ENCODE data around the gene PTCD1. TPM values are rescaled to one million over a fixed set of nuclear protein-coding genes. Genes with fewer than 3 reads are reported as not detected.

Gene PTCD1
- total RNA-seq, 1 donor from 2014 or later, result 8.4 TPM

DNA sequence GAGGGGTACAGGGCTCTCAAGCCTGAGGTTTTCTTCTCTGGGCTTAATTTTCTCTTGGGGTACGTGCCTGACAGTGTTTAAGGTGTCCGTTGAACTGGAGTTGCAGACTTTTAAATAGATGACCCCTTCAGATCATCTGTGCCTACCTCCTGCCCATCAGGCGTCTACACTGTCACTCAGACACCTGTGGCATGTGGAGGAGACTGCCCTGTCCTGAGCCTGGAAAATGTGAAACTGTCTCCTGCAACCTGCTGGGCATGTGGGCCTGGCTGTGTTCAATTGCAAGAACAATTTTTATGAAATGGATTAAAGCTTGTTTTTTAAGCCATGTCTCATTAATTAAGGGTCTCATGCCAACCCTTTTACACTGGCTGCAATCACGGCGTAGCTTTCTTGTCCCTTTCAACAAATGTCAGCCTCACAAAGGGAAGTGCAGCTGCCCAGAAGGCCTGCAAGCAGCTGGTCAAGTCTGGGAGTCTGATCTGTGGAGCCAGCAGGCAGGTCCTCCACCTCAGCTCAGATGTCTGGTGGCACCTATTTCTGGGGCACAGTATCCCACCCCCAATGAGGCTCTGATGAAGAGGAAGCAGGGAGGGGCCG lies 18.6 kb upstream of the PTCD1 start:
- no peak for ATAC-seq (ENCODE audit: low read depth)
- no peak overlapping the region for H3K4me3 Mint-ChIP-seq
- no peak for DNase-seq
- H3K27ac Mint-ChIP-seq, result no peak overlapping the region
- TF ChIP-seq, protein P1, sequence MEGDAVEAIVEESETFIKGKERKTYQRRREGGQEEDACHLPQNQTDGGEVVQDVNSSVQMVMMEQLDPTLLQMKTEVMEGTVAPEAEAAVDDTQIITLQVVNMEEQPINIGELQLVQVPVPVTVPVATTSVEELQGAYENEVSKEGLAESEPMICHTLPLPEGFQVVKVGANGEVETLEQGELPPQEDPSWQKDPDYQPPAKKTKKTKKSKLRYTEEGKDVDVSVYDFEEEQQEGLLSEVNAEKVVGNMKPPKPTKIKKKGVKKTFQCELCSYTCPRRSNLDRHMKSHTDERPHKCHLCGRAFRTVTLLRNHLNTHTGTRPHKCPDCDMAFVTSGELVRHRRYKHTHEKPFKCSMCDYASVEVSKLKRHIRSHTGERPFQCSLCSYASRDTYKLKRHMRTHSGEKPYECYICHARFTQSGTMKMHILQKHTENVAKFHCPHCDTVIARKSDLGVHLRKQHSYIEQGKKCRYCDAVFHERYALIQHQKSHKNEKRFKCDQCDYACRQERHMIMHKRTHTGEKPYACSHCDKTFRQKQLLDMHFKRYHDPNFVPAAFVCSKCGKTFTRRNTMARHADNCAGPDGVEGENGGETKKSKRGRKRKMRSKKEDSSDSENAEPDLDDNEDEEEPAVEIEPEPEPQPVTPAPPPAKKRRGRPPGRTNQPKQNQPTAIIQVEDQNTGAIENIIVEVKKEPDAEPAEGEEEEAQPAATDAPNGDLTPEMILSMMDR (IDR thresholded peaks at IDR 0.05), result no peak
- H3K4me1 Mint-ChIP-seq, result peaks cover 11% of the 10 kb centered on the region
- no peaks in the 10 kb centered on the region for H3K27me3 Mint-ChIP-seq
- ChIA-PET CTCF (interaction anchor here (0.6 kb wide), 1 partner anchor 598 kb away, joined by 4 read pairs; no protein-coding TSS in a partner anchor), POLR2A (no interaction called here)
- intact Hi-C loops (cut with micrococcal nuclease), result no loop called here
- H3K9me3 Mint-ChIP-seq, result no peaks in the 10 kb centered on the region
- peaks cover 85% of the 10 kb centered on the region for H3K36me3 Mint-ChIP-seq (ENCODE audit: low read depth)

DNA sequence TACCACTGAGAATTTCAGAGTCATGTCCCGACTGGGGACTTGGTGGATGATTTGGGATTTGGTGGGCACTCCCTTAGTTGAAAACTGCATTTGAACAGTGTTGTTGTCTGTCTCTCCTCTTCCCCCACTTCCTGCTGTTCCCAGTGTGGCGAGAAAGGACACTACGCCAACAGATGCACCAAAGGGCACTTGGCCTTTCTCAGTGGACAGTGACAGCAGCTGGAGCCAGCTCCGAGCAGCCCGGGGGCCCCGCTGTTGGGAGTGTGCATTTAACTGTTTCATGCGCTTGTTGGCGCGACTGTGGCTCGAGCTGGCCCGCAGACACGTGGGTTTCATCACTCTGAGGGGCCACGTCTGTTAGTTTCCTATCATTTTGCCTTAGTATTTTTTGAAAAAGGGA lies 17.7 kb upstream of the PTCD1 start:
- intact Hi-C loops (cut with micrococcal nuclease), result no loop called here
- TF ChIP-seq, protein P1 (IDR thresholded peaks at IDR 0.05), result no peak
- no peak overlapping the region for H3K27ac Mint-ChIP-seq
- H3K27me3 Mint-ChIP-seq, result no peaks in the 10 kb centered on the region
- DNase-seq (no peak), ATAC-seq (ENCODE audit: low read depth) (no peak)
- no peaks in the 10 kb centered on the region for H3K9me3 Mint-ChIP-seq
- POLR2A ChIA-PET, result no interaction called here
- CTCF ChIA-PET, result no interaction called here
- H3K4me3 Mint-ChIP-seq, result no peak overlapping the region
- peaks cover 11% of the 10 kb centered on the region for H3K4me1 Mint-ChIP-seq
- H3K36me3 Mint-ChIP-seq (ENCODE audit: low read depth), result peaks cover 89% of the 10 kb centered on the region

DNA sequence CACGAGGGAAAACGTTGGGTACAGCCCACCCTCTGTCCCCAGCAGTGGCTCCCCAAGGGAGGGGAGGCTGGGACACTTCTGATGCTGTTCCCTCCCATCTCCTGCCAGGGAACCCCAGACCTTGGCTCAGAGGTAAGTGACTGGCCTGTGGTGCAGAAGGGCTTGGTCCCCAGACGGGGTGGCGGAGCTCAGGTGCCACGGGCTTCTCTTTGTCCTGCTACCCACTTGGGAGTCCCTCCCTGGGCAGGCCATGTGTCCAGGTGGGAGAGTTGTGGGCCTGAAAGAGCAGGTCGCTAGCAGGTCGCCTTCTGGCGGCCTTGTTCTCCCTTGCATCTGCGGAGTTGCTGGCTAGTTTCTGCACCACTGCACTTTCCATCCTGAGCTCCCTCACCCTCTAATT lies 17.3 kb upstream of the PTCD1 start:
- peaks cover 94% of the 10 kb centered on the region for H3K36me3 Mint-ChIP-seq (ENCODE audit: low read depth)
- H3K4me3 Mint-ChIP-seq, result no peak overlapping the region
- intact Hi-C loops (cut with micrococcal nuclease), result no loop called here
- H3K27ac Mint-ChIP-seq, result no peak overlapping the region
- no peaks in the 10 kb centered on the region for H3K27me3 Mint-ChIP-seq
- peaks cover 10% of the 10 kb centered on the region for H3K4me1 Mint-ChIP-seq
- CTCF ChIA-PET, result no interaction called here
- no peaks in the 10 kb centered on the region for H3K9me3 Mint-ChIP-seq
- DNase-seq (no peak), ATAC-seq (ENCODE audit: low read depth) (no peak)
- TF ChIP-seq, protein P1 (IDR thresholded peaks at IDR 0.05), result no peak
- POLR2A ChIA-PET, result interaction anchor here (0.6 kb wide), 1 partner anchor 10 kb away, joined by 4 read pairs; no protein-coding TSS in a partner anchor

DNA sequence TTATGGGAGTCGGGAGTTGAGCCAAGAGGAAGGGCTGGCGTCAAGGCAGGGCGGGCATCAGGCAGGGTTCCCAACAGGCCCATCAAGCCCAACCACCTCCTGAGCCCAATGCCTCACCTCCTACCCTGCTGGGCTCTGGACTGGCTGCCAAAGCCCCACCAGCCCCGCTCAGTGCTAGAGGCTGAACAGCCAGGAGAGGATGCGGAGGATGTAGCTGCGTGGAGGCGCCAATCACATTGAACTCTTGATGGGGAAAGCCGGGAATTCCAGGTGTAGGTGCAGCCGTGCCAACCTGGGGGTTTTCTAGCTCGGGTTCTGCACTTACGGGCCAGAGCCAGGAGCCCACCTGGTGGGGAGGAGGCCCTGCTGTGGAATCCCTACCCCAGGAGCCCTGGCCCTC lies 14.5 kb upstream of the PTCD1 start:
- no peaks in the 10 kb centered on the region for H3K4me1 Mint-ChIP-seq
- CTCF ChIA-PET, result no interaction called here

DNA sequence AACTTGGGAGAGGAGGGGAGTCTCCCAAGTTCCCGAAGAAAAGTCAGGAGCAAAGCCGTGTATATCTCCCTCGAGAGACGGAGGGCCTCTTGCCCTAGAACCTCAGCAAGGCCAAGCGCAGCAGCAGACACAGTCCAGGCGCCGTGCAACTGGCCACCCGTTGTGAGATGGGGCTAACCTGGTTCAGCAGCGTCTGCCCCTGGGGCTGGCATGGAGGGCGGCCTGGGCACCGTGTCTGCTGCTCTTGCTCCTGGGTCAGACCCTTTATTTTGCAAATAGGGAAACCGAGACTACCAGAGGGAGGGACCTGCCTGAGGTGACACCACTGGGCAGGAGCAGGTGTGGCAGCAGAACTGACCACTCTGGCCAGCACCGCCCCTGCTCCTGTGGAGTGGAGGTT lies 13.9 kb upstream of the PTCD1 start:
- ChIA-PET POLR2A (no interaction called here), CTCF (no interaction called here)
- H3K27me3 Mint-ChIP-seq, result no peaks in the 10 kb centered on the region
- no peak for DNase-seq
- ATAC-seq (ENCODE audit: low read depth), result no peak
- no peaks in the 10 kb centered on the region for H3K9me3 Mint-ChIP-seq
- H3K36me3 Mint-ChIP-seq (ENCODE audit: low read depth), result peaks cover 90% of the 10 kb centered on the region
- intact Hi-C loops (cut with micrococcal nuclease), result no loop called here
- H3K27ac Mint-ChIP-seq, result no peak overlapping the region
- no peak overlapping the region for H3K4me3 Mint-ChIP-seq
- H3K4me1 Mint-ChIP-seq, result no peaks in the 10 kb centered on the region
- TF ChIP-seq, protein P1 (IDR thresholded peaks at IDR 0.05), result no peak

More for the DNA sequence above, 14.5 kb upstream of the PTCD1 start:
- ATAC-seq (ENCODE audit: low read depth), result no peak
- Mint-ChIP-seq H3K27me3 (no peaks in the 10 kb centered on the region), H3K4me3 (no peak overlapping the region), H3K36me3 (ENCODE audit: low read depth) (peaks cover 90% of the 10 kb centered on the region), H3K27ac (no peak overlapping the region), H3K9me3 (no peaks in the 10 kb centered on the region)
- intact Hi-C loops (cut with micrococcal nuclease), result no loop called here
- no peak for DNase-seq
- POLR2A ChIA-PET, result interaction anchor here (0.6 kb wide), 1 partner anchor 1927 kb away, joined by 6 read pairs; no protein-coding TSS in a partner anchor
- TF ChIP-seq, protein P1 (IDR thresholded peaks at IDR 0.05), result no peak
